GM11168 (cell line): ENCODE results near the gene MYO1D.

Experiments
- in situ Hi-C: fragments of 300-500 bp; cut with MboI; formaldehyde crosslinking; loops from one replicate; pipeline ENCODE4 v1.12.0; 2022; ENCODE audit warnings: low sequenced_read_pairs; ENCODE audit not compliant: unreplicated experiment

The MYO1D gene

DNA sequence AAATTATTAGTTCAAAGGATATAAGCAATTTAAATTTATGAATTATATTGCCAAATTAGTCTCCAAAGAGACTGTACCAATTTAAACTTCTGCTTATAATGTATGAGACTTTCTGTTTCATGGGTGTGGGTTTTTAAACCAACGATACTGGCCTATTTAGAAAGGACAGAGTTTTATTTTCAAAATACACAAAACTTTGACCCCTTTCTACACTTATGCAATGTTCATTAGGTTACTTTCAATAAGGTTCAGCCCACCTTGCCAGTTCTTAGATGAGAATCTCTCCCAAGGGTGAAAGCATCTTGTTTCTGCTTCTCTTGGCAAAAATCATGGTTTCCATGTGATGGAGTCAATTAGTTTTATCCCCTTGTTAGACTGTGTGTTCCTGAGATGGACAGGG is 84.7 kb downstream of the MYO1D start:
- in situ Hi-C loops = no loop called here

DNA sequence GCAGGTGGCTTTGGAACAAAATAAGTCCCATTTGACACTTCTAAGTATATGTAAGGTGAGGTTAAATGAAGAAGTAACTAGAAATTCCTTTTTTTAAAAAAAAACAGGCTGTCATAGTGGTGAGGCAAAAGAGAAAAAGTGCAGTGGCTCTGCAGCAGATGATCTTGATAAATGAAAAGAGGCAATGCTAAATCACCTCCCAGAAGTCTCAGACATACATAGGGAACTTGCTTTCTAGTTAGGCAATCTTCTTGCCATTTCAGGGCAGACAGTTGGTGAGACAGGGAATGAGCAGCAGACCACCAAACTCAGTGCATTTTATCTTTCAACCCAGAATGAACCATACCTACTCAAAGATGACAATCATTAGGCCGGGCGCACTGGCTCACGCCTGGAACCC is 90.8 kb downstream of the MYO1D start:
- in situ Hi-C loops = no loop called here

DNA sequence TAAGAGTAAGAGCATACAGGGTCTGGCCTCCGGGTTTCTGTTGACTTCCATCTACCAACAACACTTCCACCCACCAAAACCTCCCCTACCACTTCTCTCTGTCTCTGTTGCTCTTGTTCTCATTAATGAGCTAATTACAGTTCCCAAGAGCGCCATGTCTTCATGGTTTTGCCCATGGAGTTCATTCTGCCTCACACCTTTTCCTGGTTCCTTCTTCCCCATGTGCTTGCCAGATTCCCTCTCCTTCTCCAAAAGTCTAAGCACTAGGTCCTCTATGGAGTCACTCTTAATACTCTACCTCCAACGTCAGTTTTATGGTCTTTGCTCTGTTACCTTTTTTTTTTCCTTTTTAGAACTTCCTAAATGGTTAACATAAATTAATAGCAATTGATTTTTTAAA is 92.8 kb downstream of the MYO1D start:
- in situ Hi-C loops = loop anchor here (5.0 kb wide), 1 partner anchor 98 kb away; no protein-coding TSS in a partner anchor

DNA sequence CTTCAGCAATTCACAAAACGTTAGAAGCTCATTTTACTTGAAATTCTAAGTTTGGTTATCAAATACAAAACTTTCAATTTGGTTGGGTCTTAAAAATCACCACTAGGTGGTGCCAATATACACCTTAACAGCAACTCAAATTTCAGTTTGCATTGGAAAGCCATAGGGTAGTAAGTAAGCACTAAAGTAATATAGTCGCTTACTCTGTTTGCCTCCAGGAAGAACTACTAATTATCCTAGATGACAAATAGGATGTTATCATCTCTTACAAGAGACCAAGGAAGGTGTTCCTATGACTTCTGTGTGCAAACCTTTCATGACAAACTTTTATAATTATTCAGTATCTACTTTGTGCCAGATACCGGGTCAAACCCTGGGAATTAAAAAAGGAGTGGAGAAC is 93.3 kb downstream of the MYO1D start:
- in situ Hi-C loops = loop anchor here (5.0 kb wide), 1 partner anchor 99 kb away; no protein-coding TSS in a partner anchor

DNA sequence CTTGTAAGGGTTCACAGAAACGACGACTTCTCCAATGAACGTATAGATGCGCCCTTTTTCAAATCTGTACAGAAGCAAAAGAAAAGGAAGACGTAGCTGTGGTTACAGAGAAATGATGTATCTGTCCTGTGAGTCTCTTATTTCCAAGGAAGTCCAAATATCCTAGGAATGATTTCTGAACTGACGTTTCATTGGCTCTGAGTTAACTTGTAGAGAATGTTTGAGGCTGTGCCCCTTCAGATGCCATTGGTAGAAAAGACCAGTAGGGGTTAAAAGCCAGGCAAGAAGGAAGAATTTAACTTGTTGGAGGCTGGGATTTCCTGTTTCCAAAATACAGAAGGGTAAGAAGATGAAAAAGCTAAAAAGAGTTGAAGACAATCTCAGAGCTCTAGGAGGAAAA is 96.2 kb downstream of the MYO1D start:
- in situ Hi-C loops = loop anchor here (5.0 kb wide), 1 partner anchor 102 kb away; no protein-coding TSS in a partner anchor

DNA sequence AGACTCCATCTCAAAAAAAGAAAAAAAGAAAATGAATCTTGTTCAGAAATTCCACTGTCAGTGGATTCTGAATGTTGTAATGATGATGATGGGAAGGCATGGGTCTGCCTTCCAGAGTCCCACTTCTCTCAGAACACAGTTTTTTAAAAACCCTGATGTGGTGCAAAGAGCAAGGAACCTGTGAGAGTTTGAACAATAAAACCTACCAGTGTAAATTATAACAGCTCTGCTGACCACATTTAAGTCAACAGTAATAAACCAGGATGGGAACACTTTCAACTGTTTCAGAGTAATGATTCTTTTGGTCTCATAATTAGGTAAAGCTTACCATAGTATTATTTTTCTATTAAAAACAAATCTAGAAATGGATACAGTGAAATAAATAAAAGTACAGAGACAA is 99.0 kb downstream of the MYO1D start:
- in situ Hi-C loops = no loop called here

DNA sequence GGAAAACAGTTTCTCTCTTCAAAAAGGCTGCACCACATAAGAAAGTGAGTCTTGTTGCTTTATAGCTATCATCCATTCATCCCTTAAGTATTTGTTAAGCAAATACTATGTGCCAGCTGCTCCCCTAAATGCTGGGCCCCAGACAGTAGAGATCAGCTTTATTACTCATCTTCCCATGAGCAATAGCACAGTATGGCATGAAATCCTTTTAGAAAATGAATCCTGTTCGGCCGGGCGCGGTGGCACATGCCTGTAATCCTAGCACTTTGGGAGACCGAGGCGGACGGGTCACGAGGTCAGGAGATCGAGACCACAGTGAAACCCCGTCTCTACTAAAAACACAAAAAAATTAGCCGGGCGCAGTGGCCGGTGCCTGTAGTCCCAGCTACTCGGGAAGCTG is 99.5 kb downstream of the MYO1D start:
- in situ Hi-C loops = no loop called here

DNA sequence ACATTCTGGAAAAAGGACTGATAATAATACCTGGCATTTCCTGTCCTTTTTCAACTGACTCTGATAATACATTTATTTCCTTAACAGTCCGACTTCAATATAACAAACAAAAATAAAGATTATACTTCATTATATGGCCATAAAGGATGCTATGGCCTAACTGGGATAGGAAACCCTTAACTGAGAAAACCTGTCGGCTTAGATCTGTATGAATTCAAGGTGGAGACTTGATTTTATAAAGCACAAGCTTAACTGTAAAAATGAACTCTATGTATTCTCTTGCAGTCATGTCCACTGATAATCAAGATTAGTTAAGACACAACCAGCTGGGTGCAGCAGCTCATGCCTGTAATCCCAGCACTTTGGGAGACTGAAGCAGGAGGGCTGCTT is 102.2 kb downstream of the MYO1D start:
- in situ Hi-C loops = loop anchor here (25.0 kb wide), 1 partner anchor 287 kb away; the partner anchor contains the start of gene CDK5R1

DNA sequence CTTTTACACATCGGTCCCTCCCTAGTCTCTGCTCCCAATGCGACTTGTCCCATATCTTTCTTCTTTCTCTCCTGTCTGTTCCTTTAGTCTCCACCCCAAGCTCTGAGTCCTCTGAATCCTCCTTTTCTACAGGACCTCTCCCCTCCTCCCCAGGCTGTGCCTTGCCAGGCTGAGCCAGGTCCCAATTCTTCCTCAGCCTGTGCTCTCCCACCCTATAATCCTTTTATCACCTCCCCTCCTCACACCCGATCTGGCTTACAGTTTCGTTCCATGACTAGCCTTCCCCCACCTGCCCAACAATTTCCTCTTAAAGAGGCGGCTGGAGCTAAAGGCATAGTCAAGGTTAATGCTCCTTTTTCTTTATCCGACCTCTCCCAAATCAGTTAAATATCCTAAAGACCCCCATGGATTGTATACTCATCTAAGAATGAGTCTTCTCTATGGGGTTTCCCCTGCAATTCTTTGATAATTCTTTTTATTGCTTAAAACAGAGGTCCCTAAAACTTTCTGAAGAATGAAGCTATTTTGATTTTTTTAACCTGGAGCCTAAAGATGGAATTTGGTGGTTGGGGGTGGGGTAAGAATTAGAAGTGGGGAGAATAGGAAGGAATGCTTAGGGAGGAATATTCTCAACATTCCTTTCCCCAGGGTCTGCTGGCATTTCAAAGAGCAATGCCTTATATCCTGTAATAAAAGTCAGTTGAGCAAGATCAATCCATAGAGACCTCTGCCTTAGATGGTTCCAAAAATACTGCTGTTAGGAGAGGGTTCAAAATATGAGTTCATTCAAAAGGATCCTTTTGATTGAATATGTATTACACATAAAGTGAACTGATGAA is 102.8 kb downstream of the MYO1D start:
- in situ Hi-C loops = loop anchor here (25.0 kb wide), 1 partner anchor 287 kb away; the partner anchor contains the start of gene CDK5R1

DNA sequence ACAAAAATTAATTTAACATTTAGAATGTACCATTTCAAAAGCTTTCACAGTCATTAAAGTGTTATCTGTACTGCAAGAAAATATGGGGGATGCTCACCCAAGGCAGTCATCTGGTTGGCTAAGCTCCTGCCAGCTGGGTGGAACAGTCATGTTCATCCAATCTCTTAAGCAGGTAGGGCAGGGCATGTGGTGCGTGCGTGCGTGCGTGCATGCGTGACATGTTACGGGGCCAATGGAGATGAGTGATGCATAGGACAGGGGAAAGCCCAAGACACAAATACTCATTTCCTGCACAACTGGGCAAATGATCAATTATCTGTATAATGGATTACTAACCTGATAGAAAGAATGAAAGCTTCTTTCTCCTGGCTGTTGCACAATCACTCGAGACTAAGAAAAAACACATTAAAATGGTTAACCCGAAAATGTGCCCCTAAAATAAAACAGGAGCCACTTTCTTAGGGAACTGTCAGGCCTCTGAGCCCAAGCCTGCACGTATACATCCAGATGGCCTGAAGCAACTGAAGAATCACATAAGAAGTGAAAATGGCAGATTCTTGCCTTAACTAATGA is 104.4 kb downstream of the MYO1D start:
- in situ Hi-C loops = loop anchor here (25.0 kb wide), 1 partner anchor 285 kb away; the partner anchor contains the start of gene CDK5R1

DNA sequence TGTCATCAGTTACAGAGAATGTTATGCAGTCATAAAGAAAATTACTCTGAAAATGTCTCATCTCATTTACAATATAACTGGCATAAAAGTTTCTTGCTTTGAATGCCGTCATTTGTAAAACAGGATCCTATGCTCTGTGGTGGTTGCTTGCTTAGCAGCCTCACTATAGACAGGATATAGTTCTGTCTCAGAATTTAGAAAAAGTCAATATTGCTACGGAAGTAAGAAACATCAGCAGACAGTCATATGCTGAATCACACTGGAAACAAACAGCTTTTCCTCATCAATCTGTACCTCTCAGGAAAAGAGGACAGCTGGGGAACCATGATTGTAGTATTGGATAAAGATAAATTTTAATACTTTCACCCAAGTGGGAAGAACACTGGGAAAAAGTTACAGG is 105.5 kb downstream of the MYO1D start:
- in situ Hi-C loops = loop anchor here (25.0 kb wide), 1 partner anchor 284 kb away; the partner anchor contains the start of gene CDK5R1

DNA sequence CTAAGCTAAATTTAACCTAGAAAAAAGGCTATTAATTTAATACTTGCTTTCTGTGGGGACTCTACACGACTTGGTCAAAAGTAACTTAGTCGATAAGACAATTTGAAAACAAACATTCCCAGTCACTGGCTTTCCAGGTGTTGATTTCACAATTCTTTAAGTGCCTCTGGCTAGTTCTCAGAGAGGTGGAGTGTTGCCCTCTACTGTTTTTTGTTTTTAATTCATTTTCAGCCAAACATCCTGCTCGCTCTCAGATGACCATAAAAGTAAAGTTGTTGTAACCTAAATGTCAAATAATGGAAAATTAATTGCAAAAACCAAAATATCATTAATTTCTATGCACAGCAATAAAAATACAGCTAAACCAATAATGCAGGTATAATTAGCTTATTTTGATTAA is 107.1 kb downstream of the MYO1D start:
- in situ Hi-C loops = loop anchor here (25.0 kb wide), 1 partner anchor 283 kb away; the partner anchor contains the start of gene CDK5R1

DNA sequence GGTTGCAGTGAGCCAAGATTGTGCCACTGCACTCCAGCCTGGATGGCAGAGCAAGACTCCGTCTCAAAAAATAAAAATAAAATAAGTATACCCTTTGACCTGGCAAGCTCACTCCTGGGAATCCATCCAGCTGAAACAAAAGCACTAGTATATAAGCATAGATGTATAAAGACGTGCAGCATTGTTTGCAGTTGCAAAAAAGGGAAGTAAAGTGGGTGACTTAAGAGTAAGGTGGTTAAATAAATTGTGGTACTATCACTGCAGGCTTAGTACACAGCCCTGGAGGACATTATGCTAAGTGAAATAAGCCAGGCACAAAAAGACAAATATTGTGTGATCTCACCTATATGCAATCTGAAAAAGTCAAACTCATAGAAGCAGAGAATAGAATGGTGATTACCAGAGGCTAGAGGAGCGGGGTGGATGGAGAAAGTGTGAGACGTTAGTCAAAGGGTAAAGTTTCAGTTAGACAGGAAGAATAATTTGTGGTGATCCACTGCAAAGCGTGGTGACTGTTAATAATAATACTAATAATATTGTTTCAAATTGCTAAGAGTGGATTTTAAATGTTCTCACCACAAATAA is 113.0 kb downstream of the MYO1D start:
- in situ Hi-C loops = loop anchor here (25.0 kb wide), 1 partner anchor 277 kb away; the partner anchor contains the start of gene CDK5R1

DNA sequence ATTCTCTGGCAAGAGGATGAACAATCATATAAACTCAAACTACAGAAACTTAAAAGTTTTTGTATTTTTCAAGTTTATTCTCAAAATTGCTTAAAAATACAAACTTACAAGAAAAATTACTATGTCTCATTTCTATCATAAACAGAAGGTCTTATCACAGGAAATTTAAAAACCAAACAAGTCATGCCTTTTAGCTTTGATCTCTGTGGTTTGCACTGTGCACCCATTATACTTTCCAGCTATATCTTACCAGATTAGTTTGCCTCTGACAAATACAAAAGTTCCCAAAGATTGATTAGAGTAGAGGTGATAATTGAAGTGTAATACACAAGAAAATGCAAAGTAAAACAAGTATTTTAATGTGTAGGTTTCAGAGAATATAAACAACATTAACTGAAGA is 117.4 kb downstream of the MYO1D start:
- in situ Hi-C loops = loop anchor here (25.0 kb wide), 1 partner anchor 272 kb away; the partner anchor contains the start of gene CDK5R1

DNA sequence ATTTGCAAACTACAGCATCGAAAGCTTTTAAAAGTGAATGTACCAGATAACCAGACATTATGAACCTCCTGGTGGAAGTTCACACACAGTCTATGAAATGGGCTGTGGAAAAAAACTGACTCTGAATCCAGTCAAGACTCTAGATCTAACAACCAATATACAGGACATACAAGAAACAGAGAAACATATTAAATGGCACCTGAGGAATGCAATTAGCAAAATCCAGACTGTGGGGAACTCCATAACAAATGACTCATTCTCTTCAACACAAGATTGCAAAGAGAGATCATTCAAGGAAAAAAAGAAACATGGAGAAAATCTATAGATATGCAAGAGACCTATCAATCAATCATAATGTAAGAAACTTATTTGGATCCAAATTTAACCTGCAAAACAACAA is 119.0 kb downstream of the MYO1D start:
- in situ Hi-C loops = loop anchor here (25.0 kb wide), 1 partner anchor 271 kb away; the partner anchor contains the start of gene CDK5R1

DNA sequence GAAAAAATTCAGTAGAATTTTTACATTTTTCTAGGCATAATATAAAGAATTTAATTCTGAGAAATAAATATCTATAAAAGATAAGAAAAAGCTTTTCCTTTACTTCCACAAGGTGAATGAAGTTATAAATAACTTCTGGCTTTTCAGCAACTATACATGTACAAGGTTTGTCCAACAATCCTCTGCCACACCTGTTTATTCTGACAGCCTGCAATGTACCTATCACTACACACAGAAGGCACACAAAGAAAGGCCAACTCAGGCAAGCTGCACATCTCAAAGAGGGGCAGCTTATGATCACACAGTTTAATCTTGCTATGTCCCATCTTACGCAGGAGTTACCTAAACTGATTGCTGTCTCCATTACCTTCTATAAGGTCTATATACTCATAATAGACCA is 120.2 kb downstream of the MYO1D start:
- in situ Hi-C loops = loop anchor here (25.0 kb wide), 1 partner anchor 269 kb away; the partner anchor contains the start of gene CDK5R1

DNA sequence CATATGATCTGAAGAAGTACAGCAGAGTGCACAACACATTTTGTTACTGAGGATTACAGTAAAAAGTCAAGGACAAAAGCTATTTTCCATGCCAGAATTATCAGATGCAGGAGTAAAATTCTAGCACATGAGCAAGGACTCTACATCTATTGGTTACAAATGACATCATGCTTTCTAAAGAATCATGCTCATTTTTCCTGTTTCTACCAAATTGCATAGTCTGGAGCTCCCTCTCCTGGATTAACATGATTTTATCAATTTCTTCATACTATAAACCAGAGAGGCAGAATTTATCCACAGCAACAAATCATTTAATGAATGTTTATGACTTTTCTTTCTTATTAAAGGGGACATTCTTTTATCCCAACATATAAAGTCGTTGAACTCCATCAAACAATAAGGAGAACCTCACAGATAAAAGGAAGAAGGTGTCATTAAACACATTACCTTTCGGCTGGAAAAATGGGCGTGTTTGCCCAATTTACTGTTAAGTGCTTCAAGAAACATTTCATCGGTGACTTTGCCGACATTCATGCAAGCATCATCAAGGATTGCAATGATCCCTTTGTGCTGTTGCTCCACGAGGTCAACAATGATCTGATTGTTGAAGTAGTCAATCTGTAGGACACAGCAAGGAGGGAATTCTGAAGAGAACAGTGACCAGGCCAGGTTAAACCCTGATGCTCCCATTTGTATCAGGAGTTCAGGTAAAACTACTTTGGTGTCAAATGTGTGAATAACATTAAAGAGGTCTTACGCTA is 121.7 kb downstream of the MYO1D start:
- in situ Hi-C loops = loop anchor here (25.0 kb wide), 1 partner anchor 268 kb away; the partner anchor contains the start of gene CDK5R1

DNA sequence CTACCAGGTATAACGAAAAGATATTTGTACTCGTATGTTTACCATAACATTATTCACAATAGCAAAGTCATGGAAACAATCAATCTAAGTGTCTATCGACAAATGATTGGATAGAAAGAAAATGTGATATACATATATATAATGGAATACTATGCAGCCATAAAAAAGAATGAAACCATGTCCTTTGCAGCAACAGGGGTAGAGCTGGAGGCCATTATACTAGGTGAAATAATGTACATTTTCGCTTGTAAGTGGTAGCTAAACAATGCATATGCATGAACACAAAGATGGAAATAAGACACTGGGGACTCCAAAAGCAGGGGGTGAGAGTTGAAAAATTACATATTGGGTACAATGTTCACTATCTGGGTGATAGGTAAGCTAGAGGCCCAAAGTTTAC is 124.0 kb downstream of the MYO1D start:
- in situ Hi-C loops = loop anchor here (25.0 kb wide), 1 partner anchor 266 kb away; the partner anchor contains the start of gene CDK5R1

DNA sequence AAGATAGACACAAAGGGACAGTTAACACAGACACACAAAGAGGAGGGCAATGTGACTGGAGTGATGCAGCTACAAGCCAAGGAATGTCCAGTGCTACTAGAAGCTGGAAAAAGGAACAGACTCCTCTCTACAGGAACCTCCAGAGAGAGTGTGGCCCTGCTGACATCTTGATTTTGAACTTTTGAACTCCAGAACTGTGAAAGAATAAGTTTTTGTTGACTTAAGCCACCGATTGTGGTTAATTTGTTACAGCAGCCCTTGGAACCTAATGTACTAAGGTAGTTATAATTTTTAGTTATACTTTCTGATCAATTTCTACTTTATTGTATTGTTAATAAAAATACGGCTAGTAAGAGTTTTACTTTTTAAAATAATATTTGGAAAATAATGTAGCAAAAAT is 129.1 kb downstream of the MYO1D start:
- in situ Hi-C loops = no loop called here

DNA sequence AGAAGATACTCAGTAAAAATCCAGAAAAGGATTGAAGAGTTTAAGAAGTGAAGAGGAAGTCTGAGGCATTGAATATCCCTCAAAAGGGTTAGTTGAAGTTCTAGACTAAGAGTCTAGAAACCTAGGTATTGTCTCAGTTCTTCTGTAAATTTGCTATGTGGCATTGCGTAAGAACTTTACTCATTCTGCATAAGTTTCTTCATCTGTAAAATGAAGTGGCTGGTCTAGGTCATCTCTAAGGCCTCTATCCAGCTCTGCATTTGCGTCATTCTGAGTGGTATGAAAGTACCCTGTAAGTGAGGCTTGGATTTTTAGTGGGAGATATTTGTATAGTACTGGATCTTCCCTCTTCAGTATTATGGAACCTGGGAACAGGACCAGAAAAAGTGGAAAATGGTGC is 130.2 kb downstream of the MYO1D start:
- in situ Hi-C loops = no loop called here
